Measurements from ENCODE around the gene AKAP17A. TPM values are rescaled to one million over a fixed set of nuclear protein-coding genes. Genes with fewer than 3 reads are reported as not detected.
"Not testable (repeated sequence)": the region's sequence is repeated elsewhere in the genome, so short reads cannot be mapped to it uniquely, and the experiment has no call there.

AKAP17A gene
- total RNA-seq, 1 donor from 2014 or later = 39.8 TPM

- no peak for TF ChIP-seq CTCF (IDR thresholded peaks at IDR 0.05)
- DNase-seq (no peak), ATAC-seq (no peak)
- H3K4me1 ChIP-seq = no peaks in the 10 kb centered on the region
- H3K27me3 ChIP-seq (ENCODE audit: low read depth) = no peaks in the 10 kb centered on the region
- intact Hi-C loops (cut with DNase I) = no loop called here
- H3K36me3 ChIP-seq = no peaks in the 10 kb centered on the region
- H3K4me3 ChIP-seq = no peak overlapping the region
- H3K9me3 ChIP-seq = no peaks in the 10 kb centered on the region
- H3K27ac ChIP-seq = no peak overlapping the region
Measured at GRCh38 chrX:1551959-1552546, 39.4 kb upstream of the AKAP17A start.

- intact Hi-C loops (cut with DNase I) = no loop called here
- Histone ChIP-seq H3K27me3 (ENCODE audit: low read depth) (no peaks in the 10 kb centered on the region), H3K9me3 (no peaks in the 10 kb centered on the region), H3K27ac (peak overlapping the region; percentile 33), H3K36me3 (no peaks in the 10 kb centered on the region), H3K4me1 (no peaks in the 10 kb centered on the region), H3K4me3 (no peak overlapping the region)
- ATAC-seq = peak; percentile 50 to 51
- TF ChIP-seq CTCF (IDR thresholded peaks at IDR 0.05) = no peak
- DNase-seq = no peak
Measured at GRCh38 chrX:1554469-1555210, 36.8 kb upstream of the AKAP17A start.

GRCh38 chrX:1555370-1555769, 36.0 kb upstream of the AKAP17A start:
- Histone ChIP-seq H3K4me1 (no peaks in the 10 kb centered on the region), H3K27ac (no peak overlapping the region), H3K27me3 (ENCODE audit: low read depth) (no peaks in the 10 kb centered on the region), H3K36me3 (no peaks in the 10 kb centered on the region), H3K9me3 (no peaks in the 10 kb centered on the region), H3K4me3 (no peak overlapping the region)
- no peak for TF ChIP-seq CTCF (IDR thresholded peaks at IDR 0.05)
- ATAC-seq (no peak), DNase-seq (no peak)
- intact Hi-C loops (cut with DNase I) = no loop called here

- H3K9me3 ChIP-seq; ATAC-seq; H3K36me3 ChIP-seq; DNase-seq; intact Hi-C loops (cut with DNase I); H3K27me3 ChIP-seq (ENCODE audit: low read depth); H3K4me1 ChIP-seq; H3K4me3 ChIP-seq; H3K27ac ChIP-seq: not testable (repeated sequence)
Measured at GRCh38 chrX:1557442-1557841, 34.0 kb upstream of the AKAP17A start.

- no peaks in the 10 kb centered on the region for H3K36me3 ChIP-seq
- no peaks in the 10 kb centered on the region for H3K4me1 ChIP-seq
- ATAC-seq = no peak
- H3K27me3 ChIP-seq (ENCODE audit: low read depth) = no peaks in the 10 kb centered on the region
- intact Hi-C loops (cut with DNase I) = no loop called here
- no peak overlapping the region for H3K27ac ChIP-seq
- no peak for TF ChIP-seq CTCF (IDR thresholded peaks at IDR 0.05)
- H3K9me3 ChIP-seq = no peaks in the 10 kb centered on the region
- DNase-seq = no peak
- H3K4me3 ChIP-seq = no peak overlapping the region
Measured at GRCh38 chrX:1558761-1559468, 32.5 kb upstream of the AKAP17A start.

GRCh38 chrX:1561164-1561563, 30.2 kb upstream of the AKAP17A start:
- no peak overlapping the region for H3K4me3 ChIP-seq
- H3K9me3 ChIP-seq = no peaks in the 10 kb centered on the region
- H3K36me3 ChIP-seq = no peaks in the 10 kb centered on the region
- intact Hi-C loops (cut with DNase I) = no loop called here
- no peak for DNase-seq
- H3K4me1 ChIP-seq = peaks cover 4% of the 10 kb centered on the region
- TF ChIP-seq CTCF (IDR thresholded peaks at IDR 0.05) = no peak
- ATAC-seq = no peak
- no peaks in the 10 kb centered on the region for H3K27me3 ChIP-seq (ENCODE audit: low read depth)
- H3K27ac ChIP-seq = no peak overlapping the region

GRCh38 chrX:1564077-1564476, 27.3 kb upstream of the AKAP17A start:
- H3K27me3 ChIP-seq (ENCODE audit: low read depth); DNase-seq; H3K4me3 ChIP-seq; H3K36me3 ChIP-seq; H3K9me3 ChIP-seq; H3K4me1 ChIP-seq; H3K27ac ChIP-seq; ATAC-seq; intact Hi-C loops (cut with DNase I): not testable (repeated sequence)
